Thyroid gland (tissue), 4 donors: ENCODE data around the gene NPAS1.

Source experiments
- CTCF ChIP-seq, 6 experiments: fragments of 200-600 bp in 3 of 6; fragments of 450-650 bp in 3 of 6; sonication (generic) in 3 of 6; IDR thresholded peaks; one replicate each; pipeline ENCODE4 v1.5.1; 2016 to 2019; ENCODE audit warnings: antibody characterized with exemption in 6 of 6, mild to moderate bottlenecking in 2 of 6, inconsistent platforms in 1 of 6, moderate library complexity in 1 of 6
- POLR2A ChIP-seq, 2 donors: fragments of 450-650 bp; IDR thresholded peaks; one replicate each; pipeline ENCODE4 v1.6.1; 2017; ENCODE audit warnings: antibody characterized with exemption in 2 of 2, mild to moderate bottlenecking in 2 of 2, moderate library complexity in 1 of 2

GRCh38 chr19:47045867-47046470, 26.3 kb downstream of the NPAS1 start:
- TF ChIP-seq CTCF (IDR thresholded peaks at IDR 0.05) (no peak), POLR2A (IDR thresholded peaks at IDR 0.05) (no peak)
